WTC11 (cell line): ENCODE measurements around the gene TAF8.

Experiments
- AFF4 ChIP-seq: sonication (generic); formaldehyde crosslinking; IDR thresholded peaks from 2 replicates; pipeline ENCODE4 v1.8.1; 2023; ENCODE audit warnings: mild to moderate bottlenecking, missing genetic modification reagents, borderline replicate concordance
- ATF3 ChIP-seq: sonication (generic); formaldehyde crosslinking; conservative IDR thresholded peaks from 2 replicates; pipeline ENCODE4 v1.8.1; 2022; ENCODE audit warnings: mild to moderate bottlenecking, missing genetic modification reagents
- ATF6 ChIP-seq: sonication (generic); formaldehyde crosslinking; IDR thresholded peaks from 2 replicates; pipeline ENCODE4 v1.8.1; 2023; ENCODE audit warnings: mild to moderate bottlenecking, missing genetic modification reagents
- CBFB ChIP-seq: sonication (generic); formaldehyde crosslinking; IDR thresholded peaks from 2 replicates; pipeline ENCODE4 v1.8.1; 2022; ENCODE audit warnings: mild to moderate bottlenecking, low read depth, missing genetic modification reagents
- CTCF ChIP-seq: fragments of 200-600 bp; IDR thresholded peaks from 2 replicates; pipeline ENCODE4 v1.8.0; 2022; ENCODE audit warnings: antibody characterized with exemption
- FOXK1 ChIP-seq: sonication (generic); formaldehyde crosslinking; IDR thresholded peaks from 2 replicates; pipeline ENCODE4 v1.8.0; 2022; ENCODE audit warnings: mild to moderate bottlenecking, moderate library complexity, missing genetic modification reagents
- HMGXB4 ChIP-seq: sonication (generic); formaldehyde crosslinking; IDR thresholded peaks from 2 replicates; pipeline ENCODE4 v1.8.1; 2023; ENCODE audit warnings: mild to moderate bottlenecking, moderate library complexity, missing genetic modification reagents
- NR1H2 ChIP-seq: sonication (generic); formaldehyde crosslinking; IDR thresholded peaks from 2 replicates; pipeline ENCODE4 v1.9.0; 2021; ENCODE audit warnings: mild to moderate bottlenecking, moderate library complexity, missing genetic modification reagents

- TF ChIP-seq CTCF (no peak), ATF3 (no peak), ATF6 (CRISPR knock-in tag) (no peak), AFF4 (CRISPR knock-in tag) (no peak), NR1H2 (no peak), CBFB (no peak), FOXK1 (no peak), HMGXB4 (no peak)
Measured at GRCh38 chr6:42071881-42072583, 21.7 kb downstream of the TAF8 start.
